ENCODE measurements around the gene AGFG1. TPM values are rescaled to one million over a fixed set of nuclear protein-coding genes. Genes with fewer than 3 reads are reported as not detected.

Gene AGFG1
- total RNA-seq, 1 experiment from 2014 or later = 122 TPM

- H3K4me1 ChIP-seq (replicated peaks) = peaks cover 18% of the 10 kb centered on the region
- no peaks in the 10 kb centered on the region for H3K9me3 ChIP-seq (replicated peaks)
- H3K27me3 ChIP-seq (replicated peaks) = no peaks in the 10 kb centered on the region
- no peak overlapping the region for H3K27ac ChIP-seq
- no peaks in the 10 kb centered on the region for H3K36me3 ChIP-seq
- H3K4me3 ChIP-seq = no peak overlapping the region
- DNase-seq (ENCODE audit: low read depth in 1 of 2, low spot score in 2 of 2) = no peak
These were observed 20.3 kb upstream of the AGFG1 start for GRCh38 chr2:227451655-227451992.

GRCh38 chr2:227453810-227454209 lies 18.1 kb upstream of the AGFG1 start:
- no peak overlapping the region for H3K4me3 ChIP-seq
- H3K36me3 ChIP-seq = no peaks in the 10 kb centered on the region
- H3K27me3 ChIP-seq (replicated peaks) = no peaks in the 10 kb centered on the region
- no peaks in the 10 kb centered on the region for H3K4me1 ChIP-seq (replicated peaks)
- H3K9me3 ChIP-seq (replicated peaks) = no peaks in the 10 kb centered on the region
- DNase-seq (ENCODE audit: low read depth in 1 of 2, low spot score in 2 of 2) = no peak
- H3K27ac ChIP-seq = no peak overlapping the region

- DNase-seq (ENCODE audit: low read depth in 1 of 2, low spot score in 2 of 2) = no peak
- Histone ChIP-seq H3K9me3 (replicated peaks) (no peaks in the 10 kb centered on the region), H3K27me3 (replicated peaks) (no peaks in the 10 kb centered on the region), H3K36me3 (no peaks in the 10 kb centered on the region), H3K27ac (no peak overlapping the region), H3K4me1 (replicated peaks) (no peaks in the 10 kb centered on the region), H3K4me3 (no peak overlapping the region)
These were observed 17.6 kb upstream of the AGFG1 start for GRCh38 chr2:227454323-227454860.

GRCh38 chr2:227455200-227455599 lies 16.8 kb upstream of the AGFG1 start:
- no peaks in the 10 kb centered on the region for H3K9me3 ChIP-seq (replicated peaks)
- H3K27ac ChIP-seq = no peak overlapping the region
- H3K4me1 ChIP-seq (replicated peaks) = peaks cover 4% of the 10 kb centered on the region
- DNase-seq (ENCODE audit: low read depth in 1 of 2, low spot score in 2 of 2) = no peak
- no peak overlapping the region for H3K4me3 ChIP-seq
- no peaks in the 10 kb centered on the region for H3K36me3 ChIP-seq
- no peaks in the 10 kb centered on the region for H3K27me3 ChIP-seq (replicated peaks)

- Histone ChIP-seq H3K4me3 (no peak overlapping the region), H3K9me3 (replicated peaks) (no peaks in the 10 kb centered on the region), H3K27ac (no peak overlapping the region), H3K4me1 (replicated peaks) (peaks cover 11% of the 10 kb centered on the region), H3K27me3 (replicated peaks) (no peaks in the 10 kb centered on the region), H3K36me3 (no peaks in the 10 kb centered on the region)
- no peak for DNase-seq (ENCODE audit: low read depth in 1 of 2, low spot score in 2 of 2)
These were observed 15.9 kb upstream of the AGFG1 start for GRCh38 chr2:227456102-227456501.

- no peak for DNase-seq (ENCODE audit: low read depth in 1 of 2, low spot score in 2 of 2)
- H3K4me3 ChIP-seq = no peak overlapping the region
- no peak overlapping the region for H3K27ac ChIP-seq
- no peaks in the 10 kb centered on the region for H3K27me3 ChIP-seq (replicated peaks)
- peaks cover 11% of the 10 kb centered on the region for H3K4me1 ChIP-seq (replicated peaks)
- no peaks in the 10 kb centered on the region for H3K9me3 ChIP-seq (replicated peaks)
- H3K36me3 ChIP-seq = no peaks in the 10 kb centered on the region
These were observed 15.2 kb upstream of the AGFG1 start for GRCh38 chr2:227456772-227457171.

- H3K36me3 ChIP-seq = no peaks in the 10 kb centered on the region
- no peak overlapping the region for H3K4me3 ChIP-seq
- no peak overlapping the region for H3K27ac ChIP-seq
- no peaks in the 10 kb centered on the region for H3K9me3 ChIP-seq (replicated peaks)
- no peaks in the 10 kb centered on the region for H3K27me3 ChIP-seq (replicated peaks)
- peak; percentile 45 to 67 for DNase-seq (ENCODE audit: low read depth in 1 of 2, low spot score in 2 of 2)
- H3K4me1 ChIP-seq (replicated peaks) = peaks cover 11% of the 10 kb centered on the region
These were observed 11.9 kb upstream of the AGFG1 start for GRCh38 chr2:227460070-227460485.

- no peak overlapping the region for H3K4me3 ChIP-seq
- peaks cover 14% of the 10 kb centered on the region for H3K4me1 ChIP-seq (replicated peaks)
- H3K27ac ChIP-seq = no peak overlapping the region
- H3K27me3 ChIP-seq (replicated peaks) = no peaks in the 10 kb centered on the region
- DNase-seq (ENCODE audit: low read depth in 1 of 2, low spot score in 2 of 2) = no peak
- H3K9me3 ChIP-seq (replicated peaks) = no peaks in the 10 kb centered on the region
- H3K36me3 ChIP-seq = no peaks in the 10 kb centered on the region
These were observed 11.1 kb upstream of the AGFG1 start for GRCh38 chr2:227460833-227461232.

GRCh38 chr2:227461811-227462461 lies 10.0 kb upstream of the AGFG1 start:
- DNase-seq (ENCODE audit: low read depth in 1 of 2, low spot score in 2 of 2) = no peak

GRCh38 chr2:227462462-227462951 lies 9.4 kb upstream of the AGFG1 start:
- no peak for DNase-seq (ENCODE audit: low read depth in 1 of 2, low spot score in 2 of 2)
- H3K4me3 ChIP-seq = no peak overlapping the region

More at GRCh38 chr2:227461811-227462461, 10.0 kb upstream of the AGFG1 start:
- no peak overlapping the region for H3K4me3 ChIP-seq
- no peak overlapping the region for H3K27ac ChIP-seq
- H3K27me3 ChIP-seq (replicated peaks) = no peaks in the 10 kb centered on the region
- H3K36me3 ChIP-seq = no peaks in the 10 kb centered on the region
- H3K4me1 ChIP-seq (replicated peaks) = peaks cover 25% of the 10 kb centered on the region
- H3K9me3 ChIP-seq (replicated peaks) = no peaks in the 10 kb centered on the region

GRCh38 chr2:227462972-227463931 lies 8.7 kb upstream of the AGFG1 start:
- Histone ChIP-seq H3K9me3 (replicated peaks) (no peaks in the 10 kb centered on the region), H3K4me3 (no peak overlapping the region), H3K36me3 (no peaks in the 10 kb centered on the region), H3K27ac (no peak overlapping the region), H3K27me3 (replicated peaks) (no peaks in the 10 kb centered on the region), H3K4me1 (replicated peaks) (peaks cover 34% of the 10 kb centered on the region)
- DNase-seq (ENCODE audit: low read depth in 1 of 2, low spot score in 2 of 2) = no peak

More at GRCh38 chr2:227462462-227462951, 9.4 kb upstream of the AGFG1 start:
- Histone ChIP-seq H3K4me1 (replicated peaks) (peaks cover 30% of the 10 kb centered on the region), H3K36me3 (no peaks in the 10 kb centered on the region), H3K9me3 (replicated peaks) (no peaks in the 10 kb centered on the region), H3K27ac (no peak overlapping the region), H3K27me3 (replicated peaks) (no peaks in the 10 kb centered on the region)

- Histone ChIP-seq H3K4me1 (replicated peaks) (peaks cover 36% of the 10 kb centered on the region), H3K9me3 (replicated peaks) (no peaks in the 10 kb centered on the region), H3K27ac (no peak overlapping the region), H3K4me3 (no peak overlapping the region), H3K27me3 (replicated peaks) (no peaks in the 10 kb centered on the region), H3K36me3 (no peaks in the 10 kb centered on the region)
- no peak for DNase-seq (ENCODE audit: low read depth in 1 of 2, low spot score in 2 of 2)
These were observed 7.6 kb upstream of the AGFG1 start for GRCh38 chr2:227464361-227464760.

- DNase-seq (ENCODE audit: low read depth in 1 of 2, low spot score in 2 of 2) = no peak
- no peak overlapping the region for H3K27ac ChIP-seq
- peaks cover 35% of the 10 kb centered on the region for H3K4me1 ChIP-seq (replicated peaks)
- H3K27me3 ChIP-seq (replicated peaks) = no peaks in the 10 kb centered on the region
- no peak overlapping the region for H3K4me3 ChIP-seq
- H3K36me3 ChIP-seq = no peaks in the 10 kb centered on the region
- H3K9me3 ChIP-seq (replicated peaks) = no peaks in the 10 kb centered on the region
These were observed 7.1 kb upstream of the AGFG1 start for GRCh38 chr2:227464851-227465250.
